Ectodermal cell (in vitro differentiated cells): ENCODE data around the gene FARSB.

Source experiments
- H3K27ac ChIP-seq: 2 replicates; pipeline ENCODE4 v1.7.0; 2013; ENCODE audit warnings: mild to moderate bottlenecking, low read depth, low read length; ENCODE audit not compliant: insufficient read depth, poor library complexity, severe bottlenecking
- H3K27me3 ChIP-seq: 2 replicates; pipeline ENCODE4 v1.7.0; 2013; ENCODE audit warnings: mild to moderate bottlenecking, low read length; ENCODE audit not compliant: insufficient read depth, control insufficient read depth, poor library complexity, severe bottlenecking
- H3K36me3 ChIP-seq: one replicate; pipeline ENCODE4 v1.7.0; 2013; ENCODE audit warnings: low read length; ENCODE audit not compliant: control insufficient read depth, insufficient read depth
- H3K4me1 ChIP-seq: one replicate; pipeline ENCODE4 v1.7.0; 2013; ENCODE audit warnings: low read length; ENCODE audit not compliant: control insufficient read depth, insufficient read depth
- H3K4me3 ChIP-seq: 2 replicates; pipeline ENCODE4 v1.7.0; 2013; ENCODE audit warnings: low read depth, low read length, control low read depth; ENCODE audit not compliant: insufficient read depth
- H3K9me3 ChIP-seq: 2 replicates; pipeline ENCODE4 v1.7.0; 2013; ENCODE audit warnings: mild to moderate bottlenecking, low read length, moderate library complexity; ENCODE audit not compliant: control insufficient read depth
- WGBS, 2 experiments: methylation state at CpG; one replicate each; pipeline ENCODE4 v1.1.7; 2013; ENCODE audit warnings: missing lambda C conversion rate in 2 of 2; 5-methylcytosine and 5-hydroxymethylcytosine counted together

Gene FARSB

DNA sequence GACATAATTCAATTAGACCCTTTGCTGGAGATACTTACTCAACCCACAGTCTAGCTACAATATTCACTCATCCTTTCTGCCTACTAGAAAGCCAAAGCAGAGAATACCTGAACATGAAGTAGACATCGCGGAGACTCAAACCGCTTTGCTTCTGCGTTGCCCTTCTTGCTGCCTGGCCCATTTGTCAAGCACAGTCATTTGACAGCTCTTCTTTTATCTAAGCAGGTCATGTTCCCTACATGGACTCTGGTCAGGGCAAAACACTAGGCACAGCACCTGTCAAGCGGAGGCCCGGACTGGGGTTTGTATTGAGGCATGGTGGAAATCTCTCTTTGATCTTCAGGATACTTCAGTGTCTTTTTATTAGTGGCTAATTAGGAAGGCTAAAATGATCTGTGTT is 89.7 kb downstream of the FARSB start:
- 95 to 97% methylated on average over 6 of the region's 6 CpGs for WGBS, 2 experiments
- Histone ChIP-seq H3K27ac (no peak overlapping the region), H3K27me3 (no peaks in the 10 kb centered on the region), H3K4me1 (peaks cover 10% of the 10 kb centered on the region), H3K9me3 (no peaks in the 10 kb centered on the region), H3K36me3 (no peaks in the 10 kb centered on the region), H3K4me3 (no peak overlapping the region)

DNA sequence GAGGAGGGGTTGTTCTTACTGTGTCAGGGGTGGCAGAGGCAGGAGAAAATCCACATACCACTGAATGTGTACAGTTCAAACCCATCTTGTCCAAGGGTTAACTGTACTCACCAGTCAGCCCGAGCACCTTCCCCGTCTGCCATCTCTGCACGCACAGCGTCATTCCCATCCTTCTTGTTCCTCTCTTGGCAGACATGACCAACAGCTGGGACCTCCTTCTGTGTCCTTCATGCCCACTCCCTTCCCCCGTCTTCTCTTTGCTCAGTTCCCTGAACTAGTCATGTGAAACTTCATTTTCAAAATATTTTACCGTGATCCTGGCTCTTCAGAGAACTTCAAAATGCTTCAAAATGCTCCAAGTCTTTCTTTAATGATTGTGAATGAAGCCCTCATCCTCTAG is 92.0 kb downstream of the FARSB start:
- H3K4me3 ChIP-seq, result no peak overlapping the region
- H3K9me3 ChIP-seq, result no peaks in the 10 kb centered on the region
- WGBS, 2 experiments, result 93 to 96% methylated on average over 6 of the region's 6 CpGs
- H3K27me3 ChIP-seq, result no peaks in the 10 kb centered on the region
- no peaks in the 10 kb centered on the region for H3K36me3 ChIP-seq
- H3K27ac ChIP-seq, result no peak overlapping the region
- peaks cover 7% of the 10 kb centered on the region for H3K4me1 ChIP-seq

- Histone ChIP-seq H3K4me1 (peaks cover 6% of the 10 kb centered on the region), H3K27ac (no peak overlapping the region), H3K36me3 (no peaks in the 10 kb centered on the region), H3K4me3 (no peak overlapping the region), H3K27me3 (no peaks in the 10 kb centered on the region), H3K9me3 (no peaks in the 10 kb centered on the region)
- WGBS, 2 experiments, result 73% methylated on average over 9 to 11 of the region's 11 CpGs
Observed at GRCh38 chr2:222563106-222563718, 92.7 kb downstream of the FARSB start.

- Histone ChIP-seq H3K27ac (no peak overlapping the region), H3K4me3 (no peak overlapping the region)
- 65 to 66% methylated on average over 6 of the region's 6 CpGs for WGBS, 2 experiments
Observed at GRCh38 chr2:222561817-222562645, 93.9 kb downstream of the FARSB start.

DNA sequence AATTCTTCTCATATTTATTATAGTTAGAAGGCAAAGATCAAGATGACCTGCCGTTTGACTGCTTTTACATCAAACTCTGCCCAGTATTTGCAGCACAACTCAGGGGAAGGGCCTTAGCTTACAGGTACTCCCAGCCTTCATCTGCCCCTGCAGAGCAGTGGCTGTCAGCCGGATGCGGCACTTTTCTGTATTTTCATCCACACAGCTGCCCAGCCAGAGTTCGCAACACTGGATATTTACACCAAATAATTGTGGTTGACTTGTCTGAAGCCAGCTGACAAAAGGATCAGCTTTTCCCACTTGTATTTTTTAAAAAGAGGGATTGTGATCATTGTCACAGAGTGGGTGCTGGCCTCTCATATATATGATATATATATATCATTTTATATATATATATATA is 94.7 kb downstream of the FARSB start:
- H3K27ac ChIP-seq, result no peak overlapping the region
- H3K4me1 ChIP-seq, result peaks cover 6% of the 10 kb centered on the region
- no peaks in the 10 kb centered on the region for H3K36me3 ChIP-seq
- 89 to 94% methylated on average over 4 of the region's 4 CpGs for whole genome bisulfite sequencing, 2 experiments
- H3K9me3 ChIP-seq, result no peaks in the 10 kb centered on the region
- H3K4me3 ChIP-seq, result no peak overlapping the region
- H3K27me3 ChIP-seq, result no peaks in the 10 kb centered on the region

More at GRCh38 chr2:222561817-222562645, 93.9 kb downstream of the FARSB start:
- Histone ChIP-seq H3K27me3 (no peaks in the 10 kb centered on the region), H3K36me3 (no peaks in the 10 kb centered on the region), H3K4me1 (peaks cover 6% of the 10 kb centered on the region), H3K9me3 (no peaks in the 10 kb centered on the region)

DNA sequence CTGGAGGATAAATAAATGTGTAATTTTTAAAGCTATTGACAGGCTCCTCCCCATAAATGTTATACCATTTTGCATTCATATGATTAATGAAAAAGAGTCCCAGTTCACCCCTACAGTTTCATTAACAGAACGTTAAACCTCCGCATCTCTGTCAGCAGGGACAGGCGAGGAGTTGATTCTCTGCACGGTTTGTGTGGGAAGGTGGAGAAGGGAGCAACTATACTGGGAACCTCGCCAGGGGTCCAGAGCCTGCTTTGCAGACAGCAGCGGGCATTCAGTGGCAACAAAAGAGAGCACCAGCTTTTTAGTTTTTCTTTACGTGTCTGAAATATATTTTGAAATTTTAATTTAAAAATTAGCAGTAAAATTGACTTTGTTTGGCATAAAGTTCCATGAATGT is 101.4 kb downstream of the FARSB start:
- 51 to 54% methylated on average over 6 to 7 of the region's 7 CpGs for WGBS, 2 experiments
- no peaks in the 10 kb centered on the region for H3K27me3 ChIP-seq
- H3K36me3 ChIP-seq, result no peaks in the 10 kb centered on the region
- no peaks in the 10 kb centered on the region for H3K9me3 ChIP-seq
- H3K4me3 ChIP-seq, result no peak overlapping the region
- H3K4me1 ChIP-seq, result peaks cover 21% of the 10 kb centered on the region
- no peak overlapping the region for H3K27ac ChIP-seq

GRCh38 chr2:222548992-222549391 is 106.9 kb downstream of the FARSB start:
- peak overlapping the region; percentile 53 for H3K27ac ChIP-seq
- no peaks in the 10 kb centered on the region for H3K9me3 ChIP-seq
- WGBS, 2 experiments, result 26 to 33% methylated on average over 3 of the region's 3 CpGs
- no peak overlapping the region for H3K4me3 ChIP-seq
- H3K4me1 ChIP-seq, result peaks cover 35% of the 10 kb centered on the region
- no peaks in the 10 kb centered on the region for H3K27me3 ChIP-seq
- H3K36me3 ChIP-seq, result no peaks in the 10 kb centered on the region

DNA sequence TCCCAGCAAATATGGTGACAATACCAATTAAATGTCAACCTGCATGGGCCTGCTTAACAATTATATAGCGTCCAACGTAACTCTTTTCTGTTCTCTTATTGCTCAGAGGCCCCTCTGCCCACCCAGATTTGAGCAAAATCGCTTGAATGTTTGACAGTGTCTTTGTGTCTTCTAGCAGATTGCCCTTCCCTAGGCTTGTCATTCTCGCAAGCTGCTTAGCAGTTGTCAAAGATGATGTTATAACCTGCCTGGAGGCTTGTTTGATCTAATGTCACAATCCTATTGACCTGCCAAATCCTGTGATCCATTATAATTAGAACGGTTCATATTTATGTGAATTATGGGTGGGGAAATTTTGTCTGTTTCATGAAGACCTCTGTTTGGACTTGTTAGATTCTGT is 108.8 kb downstream of the FARSB start:
- Histone ChIP-seq H3K27me3 (no peaks in the 10 kb centered on the region), H3K9me3 (no peaks in the 10 kb centered on the region), H3K36me3 (no peaks in the 10 kb centered on the region), H3K4me3 (no peak overlapping the region), H3K27ac (no peak overlapping the region), H3K4me1 (peaks cover 28% of the 10 kb centered on the region)
- WGBS, 2 experiments, result 81 to 86% methylated on average over 5 of the region's 5 CpGs

- Histone ChIP-seq H3K27me3 (no peaks in the 10 kb centered on the region), H3K4me3 (no peak overlapping the region), H3K27ac (no peak overlapping the region), H3K36me3 (no peaks in the 10 kb centered on the region), H3K4me1 (peaks cover 28% of the 10 kb centered on the region), H3K9me3 (no peaks in the 10 kb centered on the region)
- WGBS, 2 experiments, result 90 to 96% methylated on average over 6 of the region's 6 CpGs
Observed at GRCh38 chr2:222545823-222546795, 109.8 kb downstream of the FARSB start.

- Histone ChIP-seq H3K9me3 (no peaks in the 10 kb centered on the region), H3K36me3 (no peaks in the 10 kb centered on the region), H3K4me1 (peaks cover 28% of the 10 kb centered on the region), H3K4me3 (no peak overlapping the region), H3K27ac (no peak overlapping the region), H3K27me3 (no peaks in the 10 kb centered on the region)
- WGBS, 2 experiments, result 100% methylated on average over 1 of the region's 1 CpG
Observed at GRCh38 chr2:222544661-222545060, 111.2 kb downstream of the FARSB start.
